Spleen (tissue), 11 donors: ENCODE data around the gene PLA2G15. TPM values are rescaled to one million over a fixed set of nuclear protein-coding genes. Genes with fewer than 3 reads are reported as not detected.

Source experiments
- DNase-seq: peaks from one replicate; pipeline ENCODE4 v3.0.0-alpha.2; 2020
- H3K27ac ChIP-seq, 8 donors: fragments of 200-600 bp; sonication (generic) in 7 of 8; 1 replicate in 4 of 8; 2 replicates in 4 of 8; pipeline versions ENCODE4 v1.5.0 to v1.8.0; 2016 to 2021; ENCODE audit warnings: inconsistent platforms in 4 of 8, mild to moderate bottlenecking in 4 of 8, moderate library complexity in 1 of 8
- H3K27me3 ChIP-seq, 7 donors: fragments of 200-600 bp; sonication (generic) in 6 of 7; replicated peaks in 1 of 7; 1 replicate in 4 of 7; 2 replicates in 3 of 7; pipeline versions ENCODE4 v1.5.0 to v1.8.0; 2016 to 2021; ENCODE audit warnings: inconsistent platforms in 3 of 7, mild to moderate bottlenecking in 1 of 7
- H3K36me3 ChIP-seq, 6 donors: fragments of 200-600 bp; sonication (generic) in 5 of 6; 1 replicate in 4 of 6; 2 replicates in 2 of 6; pipeline versions ENCODE4 v1.5.0 to v1.8.0; 2016 to 2021; ENCODE audit warnings: inconsistent platforms in 2 of 6
- H3K4me1 ChIP-seq, 6 donors: fragments of 200-600 bp; sonication (generic) in 5 of 6; 1 replicate in 3 of 6; 2 replicates in 3 of 6; pipeline versions ENCODE4 v1.5.0 to v1.8.0; 2016 to 2021; ENCODE audit warnings: inconsistent platforms in 3 of 6
- H3K4me3 ChIP-seq, 8 donors: fragments of 200-600 bp; sonication (generic) in 7 of 8; 1 replicate in 4 of 8; 2 replicates in 4 of 8; pipeline versions ENCODE4 v1.5.0 to v1.8.0; 2016 to 2021; ENCODE audit warnings: inconsistent platforms in 4 of 8, mild to moderate bottlenecking in 4 of 8, moderate library complexity in 2 of 8
- H3K9me3 ChIP-seq, 8 donors: fragments of 200-600 bp; sonication (generic) in 7 of 8; 1 replicate in 4 of 8; 2 replicates in 4 of 8; pipeline versions ENCODE4 v1.5.0 to v1.8.0; 2016 to 2021; ENCODE audit warnings: inconsistent platforms in 4 of 8
- POLR2A ChIP-seq, 3 donors: fragments of 450-650 bp; IDR thresholded peaks; one replicate each; pipeline ENCODE4 v1.5.1; 2017; ENCODE audit warnings: antibody characterized with exemption in 3 of 3, mild to moderate bottlenecking in 1 of 3
- POLR2AphosphoS5 ChIP-seq, 3 donors: sonication (generic); formaldehyde crosslinking; IDR thresholded peaks; one replicate each; pipeline ENCODE4 v1.5.1; 2017; ENCODE audit warnings: antibody characterized with exemption in 3 of 3
- WGBS, 5 donors: extraction: QIAGEN DNeasy Blood & Tissue Kit in 3 of 5; methylation state at CpG; one replicate each; pipeline versions ENCODE4 v1.1.5 to v1.1.7; 2013 to 2018; 5-methylcytosine and 5-hydroxymethylcytosine counted together
- intact Hi-C: fragments of 100-400 bp; cut with DNase I; formaldehyde crosslinking; loops from one replicate; pipeline ENCODE4 v1.15.0; 2023; ENCODE audit warnings: low total_unique reads
- polyA plus RNA-seq, 3 donors: library from polyadenylated mRNA; stranded (reverse); fragments of 200-250 nt; gene quantifications; one replicate each; pipeline ENCODE4 v1.2.1, GENCODE V29; 2013
- total RNA-seq, 7 donors: library from RNA; depleted of rRNA in 3 of 7; stranded (reverse); fragments of >200 nt in 3 of 7; fragmentation: NEBNext Ultra II Directional in 4 of 7; extraction: Animal tissue kit (Norgen Biotek cat#: 25700) in 4 of 7; gene quantifications; one replicate each; pipeline versions ENCODE4 v1.1.0 to v1.2.1, GENCODE V29; 2016 to 2021
- TF ChIP-seq, protein P1 (sequence below), 11 experiments: fragments of 200-600 bp in 7 of 11; fragments of 450-650 bp in 4 of 11; sonication (generic) in 4 of 11; IDR thresholded peaks in 8 of 11; conservative IDR thresholded peaks in 3 of 11; 1 replicate in 7 of 11; 2 replicates in 4 of 11; pipeline versions ENCODE4 v1.4.0 to v1.8.0; 2016 to 2021; ENCODE audit warnings: antibody characterized with exemption in 11 of 11, inconsistent platforms in 4 of 11, mild to moderate bottlenecking in 1 of 11
- donor health status: healthy with polysubstance abuse.
- donor health status: DM: no; HTN: no; CAD: no; lungs with moderate emphysema.
- donor health status: DM: no; HTN: no; CAD: no.
- donor health status: Bipolar disorder and iron deficiency.
- donor health status: healthy.
- donor health status: DM: no; HTN: no; CAD: no.
- donor health status: DM: yes; HTN: yes; CAD: no.

Gene PLA2G15
- total and polyA plus RNA-seq, 10 donors, result 6.3 to 40.4 (median 28.3) TPM

DNA sequence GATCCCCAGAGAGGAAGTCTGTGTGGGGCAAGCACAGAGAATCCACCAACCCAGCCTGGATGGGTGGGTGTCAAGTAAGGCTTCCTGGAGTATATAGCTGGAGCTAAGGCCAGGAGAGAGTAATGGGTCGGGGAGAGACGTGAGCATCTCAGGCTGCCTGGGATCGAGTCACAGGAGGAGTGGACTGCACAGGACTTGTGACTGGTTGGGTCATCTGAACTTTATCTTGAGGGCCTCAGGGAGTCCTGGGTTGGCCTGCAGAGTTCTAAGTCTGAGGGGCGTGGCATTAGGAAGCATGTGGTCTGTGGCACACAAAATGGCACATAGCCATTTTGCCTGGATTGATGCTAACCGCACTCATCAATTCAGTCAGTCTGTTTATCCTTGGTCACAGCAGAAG is 1.5 kb downstream of the PLA2G15 start:
- Histone ChIP-seq H3K27ac (peak overlapping the region in 4 of 8 donors; percentile 11 to 87 (median 81)), H3K9me3 (no peaks in the 10 kb centered on the region), H3K27me3 (no peaks in the 10 kb centered on the region), H3K4me3 (peak overlapping the region in 5 of 8 donors; percentile 81 to 97 (median 89)), H3K36me3 (peaks cover 0 to 33% (median 8%) of the 10 kb centered on the region in 6 donors), H3K4me1 (peaks cover 13 to 65% (median 33%) of the 10 kb centered on the region in 6 donors)
- no peak for TF ChIP-seq POLR2A (IDR thresholded peaks at IDR 0.05)
- TF ChIP-seq POLR2AphosphoS5 (IDR thresholded peaks at IDR 0.05), result no peak
- TF ChIP-seq, protein P1, sequence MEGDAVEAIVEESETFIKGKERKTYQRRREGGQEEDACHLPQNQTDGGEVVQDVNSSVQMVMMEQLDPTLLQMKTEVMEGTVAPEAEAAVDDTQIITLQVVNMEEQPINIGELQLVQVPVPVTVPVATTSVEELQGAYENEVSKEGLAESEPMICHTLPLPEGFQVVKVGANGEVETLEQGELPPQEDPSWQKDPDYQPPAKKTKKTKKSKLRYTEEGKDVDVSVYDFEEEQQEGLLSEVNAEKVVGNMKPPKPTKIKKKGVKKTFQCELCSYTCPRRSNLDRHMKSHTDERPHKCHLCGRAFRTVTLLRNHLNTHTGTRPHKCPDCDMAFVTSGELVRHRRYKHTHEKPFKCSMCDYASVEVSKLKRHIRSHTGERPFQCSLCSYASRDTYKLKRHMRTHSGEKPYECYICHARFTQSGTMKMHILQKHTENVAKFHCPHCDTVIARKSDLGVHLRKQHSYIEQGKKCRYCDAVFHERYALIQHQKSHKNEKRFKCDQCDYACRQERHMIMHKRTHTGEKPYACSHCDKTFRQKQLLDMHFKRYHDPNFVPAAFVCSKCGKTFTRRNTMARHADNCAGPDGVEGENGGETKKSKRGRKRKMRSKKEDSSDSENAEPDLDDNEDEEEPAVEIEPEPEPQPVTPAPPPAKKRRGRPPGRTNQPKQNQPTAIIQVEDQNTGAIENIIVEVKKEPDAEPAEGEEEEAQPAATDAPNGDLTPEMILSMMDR (IDR thresholded peaks at IDR 0.05 in 8 of 11, conservative IDR thresholded peaks at IDR 0.05 in 3 of 11), result no peak
- no peak for DNase-seq
- intact Hi-C loops, result no loop called here
- 81 to 98% (median 89%) methylated on average over 5 of the region's 5 CpGs for WGBS, 5 donors

DNA sequence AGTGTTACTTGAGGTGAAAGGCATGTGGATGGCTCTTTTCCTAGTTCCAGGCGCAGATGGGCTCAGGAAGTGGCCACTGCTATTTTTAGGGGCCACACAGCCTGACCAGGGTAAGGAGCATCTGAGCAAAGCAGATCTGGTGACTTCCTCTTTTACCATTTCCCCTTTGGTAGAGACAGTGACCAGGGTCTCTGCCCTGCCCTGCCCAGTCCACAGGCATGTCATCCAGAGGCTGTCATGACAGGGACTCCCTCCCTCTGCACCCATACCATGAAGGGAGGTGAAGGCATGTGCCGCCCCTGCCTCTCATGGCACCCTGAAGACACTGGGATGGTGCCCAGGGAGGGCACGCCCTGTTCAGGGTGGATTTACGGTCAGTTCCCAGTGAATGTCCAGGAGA is 2.2 kb downstream of the PLA2G15 start:
- no peaks in the 10 kb centered on the region for H3K9me3 ChIP-seq
- WGBS, 5 donors, result 64 to 80% (median 76%) methylated on average over 4 of the region's 4 CpGs
- no peaks in the 10 kb centered on the region for H3K27me3 ChIP-seq
- peaks cover 0 to 40% (median 14%) of the 10 kb centered on the region in 6 donors for H3K36me3 ChIP-seq
- no peak for DNase-seq
- peaks cover 13 to 73% (median 33%) of the 10 kb centered on the region in 6 donors for H3K4me1 ChIP-seq
- TF ChIP-seq POLR2AphosphoS5 (IDR thresholded peaks at IDR 0.05), result peak; percentile 20 to 43 (median 27)
- TF ChIP-seq, protein P1 (IDR thresholded peaks at IDR 0.05 in 8 of 11, conservative IDR thresholded peaks at IDR 0.05 in 3 of 11), result no peak
- peak overlapping the region in 5 of 8 donors; percentile 8 to 87 (median 39) for H3K27ac ChIP-seq
- intact Hi-C loops, result no loop called here
- peak overlapping the region in 4 of 8 donors; percentile 3 to 97 (median 85) for H3K4me3 ChIP-seq

DNA sequence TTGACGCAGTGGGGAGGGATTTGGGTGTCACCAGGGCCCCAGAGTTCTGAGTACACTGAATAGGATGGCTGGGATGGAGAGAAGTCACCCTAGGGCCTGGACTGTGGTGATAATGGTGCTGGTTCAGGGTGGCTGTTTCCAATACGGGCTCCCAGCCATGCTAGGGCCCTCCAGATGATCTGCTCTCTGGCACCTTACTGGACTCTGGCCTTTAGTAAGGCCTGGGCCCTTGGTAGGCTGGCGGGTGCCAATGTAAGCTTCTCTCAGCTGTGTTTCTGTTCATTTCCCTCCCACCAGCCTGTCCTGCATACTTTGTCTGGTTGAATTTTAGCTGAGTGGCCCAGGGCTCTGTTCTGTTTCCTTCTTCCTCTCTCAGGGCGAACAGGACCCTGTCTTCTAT is 2.8 kb downstream of the PLA2G15 start:
- peaks cover 13 to 77% (median 33%) of the 10 kb centered on the region in 6 donors for H3K4me1 ChIP-seq
- TF ChIP-seq, protein P1 (IDR thresholded peaks at IDR 0.05 in 8 of 11, conservative IDR thresholded peaks at IDR 0.05 in 3 of 11), result no peak
- TF ChIP-seq POLR2AphosphoS5 (IDR thresholded peaks at IDR 0.05), result no peak
- no peak for TF ChIP-seq POLR2A (IDR thresholded peaks at IDR 0.05)
- 77 to 94% (median 84%) methylated on average over 4 of the region's 4 CpGs for WGBS, 5 donors
- peaks cover 0 to 46% (median 18%) of the 10 kb centered on the region in 6 donors for H3K36me3 ChIP-seq
- no peak for DNase-seq
- H3K9me3 ChIP-seq, result no peaks in the 10 kb centered on the region
- intact Hi-C loops, result no loop called here
- peak overlapping the region in 2 of 8 donors; percentile 3 to 97 for H3K4me3 ChIP-seq
- H3K27me3 ChIP-seq, result no peaks in the 10 kb centered on the region
- peak overlapping the region in 5 of 8 donors; percentile 8 to 87 (median 39) for H3K27ac ChIP-seq

DNA sequence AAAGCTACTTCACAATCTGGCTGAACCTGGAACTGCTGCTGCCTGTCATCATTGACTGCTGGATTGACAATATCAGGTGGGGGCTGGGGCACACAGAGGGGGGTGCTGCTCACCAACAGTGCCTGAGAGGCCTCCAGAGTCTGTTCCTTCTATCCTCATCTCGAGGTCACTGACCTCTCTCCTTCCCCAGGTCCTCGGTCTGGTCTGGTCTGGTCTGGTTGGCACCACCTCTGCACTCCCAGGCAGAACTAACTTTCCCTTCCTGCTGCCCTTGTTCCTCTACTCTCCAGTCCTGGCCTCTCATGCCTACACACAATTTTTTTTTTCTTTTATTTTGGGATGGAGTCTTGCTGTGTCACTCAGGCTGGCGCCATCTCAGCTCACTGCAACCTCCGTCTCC is 4.2 kb downstream of the PLA2G15 start:
- Histone ChIP-seq H3K36me3 (peaks cover 0 to 60% (median 23%) of the 10 kb centered on the region in 6 donors), H3K4me1 (peaks cover 13 to 71% (median 28%) of the 10 kb centered on the region in 6 donors)
- 85 to 90% (median 88%) methylated on average over 4 of the region's 4 CpGs for WGBS, 5 donors

More for the DNA sequence above, 4.2 kb downstream of the PLA2G15 start:
- intact Hi-C loops, result no loop called here
- H3K27ac ChIP-seq, result peak overlapping the region in 2 of 8 donors; percentile 84 to 87
- DNase-seq, result no peak
- H3K4me3 ChIP-seq, result no peak overlapping the region
- no peak for TF ChIP-seq POLR2AphosphoS5 (IDR thresholded peaks at IDR 0.05)
- no peak for TF ChIP-seq POLR2A (IDR thresholded peaks at IDR 0.05)
- TF ChIP-seq, protein P1 (IDR thresholded peaks at IDR 0.05 in 8 of 11, conservative IDR thresholded peaks at IDR 0.05 in 3 of 11), result no peak
- no peaks in the 10 kb centered on the region for H3K27me3 ChIP-seq
- no peaks in the 10 kb centered on the region for H3K9me3 ChIP-seq
